Activated naive CD4-positive, alpha-beta T cell (primary cell): ENCODE results near the gene ATF2.

ENCODE experiments used
- DNase-seq, 4 experiments: peaks; one replicate each; lab custom pipeline; 2025; lab: John Stamatoyannopoulos, UW

The ATF2 gene

DNA sequence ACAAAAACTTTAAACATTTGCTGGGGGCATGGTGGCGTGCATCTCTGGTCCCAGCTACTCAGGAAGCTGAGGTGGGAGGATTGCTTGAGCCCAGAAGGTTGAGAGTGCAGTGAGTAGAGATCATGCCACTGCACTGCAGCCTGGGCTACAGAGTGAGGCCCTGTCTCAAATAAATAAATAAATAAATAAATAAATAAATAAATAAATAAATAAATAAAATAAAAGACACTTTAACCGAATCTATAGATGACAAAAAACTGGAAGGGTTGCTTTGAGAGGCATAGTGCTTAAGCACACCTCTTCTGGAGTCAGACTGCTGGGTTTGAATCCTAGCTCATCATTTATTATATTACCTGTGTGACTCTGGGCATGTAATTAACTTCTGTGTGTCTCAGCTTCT lies 141.6 kb downstream of the ATF2 start:
- no peak for DNase-seq

DNA sequence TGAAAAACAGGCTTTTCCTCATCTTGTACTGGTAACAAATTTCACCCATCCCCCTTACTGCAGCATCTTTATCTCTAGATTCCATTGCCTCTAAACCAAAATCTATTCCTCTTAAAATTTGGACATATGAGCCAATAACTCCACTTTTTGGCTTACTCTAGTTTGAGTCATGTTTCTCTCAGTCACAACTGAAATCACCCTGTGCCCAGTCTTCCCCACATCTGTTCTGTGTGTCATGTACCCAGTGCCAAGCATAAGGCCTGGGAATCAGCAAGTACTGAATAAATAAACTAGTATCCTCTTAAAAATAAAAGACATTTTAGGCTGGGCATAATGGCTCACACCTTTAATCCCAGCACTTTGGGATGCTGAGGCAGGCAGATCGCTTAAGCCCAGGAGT lies 142.1 kb downstream of the ATF2 start:
- no peak for DNase-seq

DNA sequence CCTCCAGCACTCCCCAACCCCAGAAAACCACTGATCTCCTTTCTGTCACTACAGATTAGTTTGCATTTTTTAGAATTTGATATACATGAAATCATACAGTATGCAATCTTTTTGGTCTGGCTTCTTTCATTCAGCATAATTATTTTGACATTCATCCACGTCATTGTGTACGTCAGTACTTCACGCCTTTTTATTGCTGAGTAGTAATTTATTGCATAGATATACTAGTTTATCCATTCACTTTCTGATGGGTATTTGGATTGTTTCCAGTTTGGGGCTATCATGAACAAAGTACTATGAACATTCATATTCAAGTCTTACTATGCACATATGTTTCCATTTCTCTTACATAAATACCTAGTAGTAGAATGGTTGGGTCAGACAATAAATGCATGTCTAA lies 142.8 kb downstream of the ATF2 start:
- no peak for DNase-seq

DNA sequence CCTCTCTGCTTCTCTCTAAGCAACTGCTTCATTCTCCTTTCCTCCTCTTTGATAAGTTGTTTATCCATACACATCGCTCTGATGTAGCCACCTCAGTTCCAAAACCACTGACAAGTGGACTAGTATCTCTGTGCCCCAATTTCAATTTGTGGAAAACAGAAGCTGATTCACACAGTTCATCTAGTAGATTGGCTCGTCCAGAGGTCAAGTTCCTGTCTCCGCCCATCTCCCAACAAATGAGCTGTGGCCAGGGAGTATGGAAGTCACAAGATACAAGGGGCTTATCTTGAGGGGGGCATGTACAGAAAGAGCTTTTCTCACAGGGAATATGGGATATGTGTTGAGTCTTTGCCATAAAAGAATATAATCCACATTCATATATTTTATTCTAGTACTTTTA lies 145.1 kb downstream of the ATF2 start:
- DNase-seq = no peak
